Measurements from ENCODE around the gene BAZ2B. TPM values are rescaled to one million over a fixed set of nuclear protein-coding genes. Genes with fewer than 3 reads are reported as not detected.

Gene BAZ2B
- total RNA-seq, 1 donor from 2014 or later: 226 TPM

- Mint-ChIP-seq H3K4me1 (ENCODE audit: low read depth, unreplicated experiment) (no peaks in the 10 kb centered on the region), H3K27me3 (ENCODE audit: unreplicated experiment) (peaks cover 2% of the 10 kb centered on the region), H3K4me3 (ENCODE audit: unreplicated experiment) (no peak overlapping the region), H3K27ac (ENCODE audit: unreplicated experiment) (no peak overlapping the region), H3K9me3 (ENCODE audit: unreplicated experiment) (no peaks in the 10 kb centered on the region), H3K36me3 (ENCODE audit: unreplicated experiment) (no peaks in the 10 kb centered on the region)
- DNase-seq: no peak
- TF ChIP-seq, protein P1, sequence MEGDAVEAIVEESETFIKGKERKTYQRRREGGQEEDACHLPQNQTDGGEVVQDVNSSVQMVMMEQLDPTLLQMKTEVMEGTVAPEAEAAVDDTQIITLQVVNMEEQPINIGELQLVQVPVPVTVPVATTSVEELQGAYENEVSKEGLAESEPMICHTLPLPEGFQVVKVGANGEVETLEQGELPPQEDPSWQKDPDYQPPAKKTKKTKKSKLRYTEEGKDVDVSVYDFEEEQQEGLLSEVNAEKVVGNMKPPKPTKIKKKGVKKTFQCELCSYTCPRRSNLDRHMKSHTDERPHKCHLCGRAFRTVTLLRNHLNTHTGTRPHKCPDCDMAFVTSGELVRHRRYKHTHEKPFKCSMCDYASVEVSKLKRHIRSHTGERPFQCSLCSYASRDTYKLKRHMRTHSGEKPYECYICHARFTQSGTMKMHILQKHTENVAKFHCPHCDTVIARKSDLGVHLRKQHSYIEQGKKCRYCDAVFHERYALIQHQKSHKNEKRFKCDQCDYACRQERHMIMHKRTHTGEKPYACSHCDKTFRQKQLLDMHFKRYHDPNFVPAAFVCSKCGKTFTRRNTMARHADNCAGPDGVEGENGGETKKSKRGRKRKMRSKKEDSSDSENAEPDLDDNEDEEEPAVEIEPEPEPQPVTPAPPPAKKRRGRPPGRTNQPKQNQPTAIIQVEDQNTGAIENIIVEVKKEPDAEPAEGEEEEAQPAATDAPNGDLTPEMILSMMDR (IDR thresholded peaks at IDR 0.05; ENCODE audit: partially characterized antibody, unreplicated experiment): no peak
These were observed 166.2 kb downstream of the BAZ2B start for GRCh38 chr2:159450180-159450579.

GRCh38 chr2:159449504-159450124 lies 166.7 kb downstream of the BAZ2B start:
- peaks cover 2% of the 10 kb centered on the region for H3K27me3 Mint-ChIP-seq (ENCODE audit: unreplicated experiment)
- no peak overlapping the region for H3K27ac Mint-ChIP-seq (ENCODE audit: unreplicated experiment)
- no peaks in the 10 kb centered on the region for H3K36me3 Mint-ChIP-seq (ENCODE audit: unreplicated experiment)
- H3K4me3 Mint-ChIP-seq (ENCODE audit: unreplicated experiment): no peak overlapping the region
- H3K4me1 Mint-ChIP-seq (ENCODE audit: low read depth, unreplicated experiment): no peaks in the 10 kb centered on the region
- no peak for DNase-seq
- no peaks in the 10 kb centered on the region for H3K9me3 Mint-ChIP-seq (ENCODE audit: unreplicated experiment)
- TF ChIP-seq, protein P1 (IDR thresholded peaks at IDR 0.05; ENCODE audit: partially characterized antibody, unreplicated experiment): no peak

DNA sequence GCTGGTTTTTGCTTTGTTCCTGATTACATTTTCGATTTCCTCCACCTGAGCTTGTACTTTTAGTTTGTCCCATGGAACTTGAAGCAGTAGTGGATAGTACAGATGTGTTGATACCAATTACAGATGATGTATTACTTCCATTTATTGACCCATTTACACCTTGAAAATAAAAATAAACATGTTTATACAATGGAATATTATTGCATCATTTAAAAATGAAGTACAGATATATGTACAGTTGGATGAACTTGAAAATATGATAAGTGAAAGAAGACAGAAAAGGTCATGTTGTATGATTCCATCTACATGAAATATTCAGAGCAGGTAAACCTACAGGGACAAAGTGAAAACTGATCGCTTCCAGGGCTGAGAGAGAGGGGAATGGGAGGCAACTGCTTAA lies 169.5 kb downstream of the BAZ2B start:
- H3K4me1 Mint-ChIP-seq (ENCODE audit: low read depth, unreplicated experiment): no peaks in the 10 kb centered on the region
- no peak for DNase-seq
- H3K27ac Mint-ChIP-seq (ENCODE audit: unreplicated experiment): no peak overlapping the region
- H3K36me3 Mint-ChIP-seq (ENCODE audit: unreplicated experiment): peaks cover 5% of the 10 kb centered on the region
- H3K4me3 Mint-ChIP-seq (ENCODE audit: unreplicated experiment): no peak overlapping the region
- H3K27me3 Mint-ChIP-seq (ENCODE audit: unreplicated experiment): peaks cover 2% of the 10 kb centered on the region
- TF ChIP-seq, protein P1 (IDR thresholded peaks at IDR 0.05; ENCODE audit: partially characterized antibody, unreplicated experiment): no peak
- H3K9me3 Mint-ChIP-seq (ENCODE audit: unreplicated experiment): no peaks in the 10 kb centered on the region

DNA sequence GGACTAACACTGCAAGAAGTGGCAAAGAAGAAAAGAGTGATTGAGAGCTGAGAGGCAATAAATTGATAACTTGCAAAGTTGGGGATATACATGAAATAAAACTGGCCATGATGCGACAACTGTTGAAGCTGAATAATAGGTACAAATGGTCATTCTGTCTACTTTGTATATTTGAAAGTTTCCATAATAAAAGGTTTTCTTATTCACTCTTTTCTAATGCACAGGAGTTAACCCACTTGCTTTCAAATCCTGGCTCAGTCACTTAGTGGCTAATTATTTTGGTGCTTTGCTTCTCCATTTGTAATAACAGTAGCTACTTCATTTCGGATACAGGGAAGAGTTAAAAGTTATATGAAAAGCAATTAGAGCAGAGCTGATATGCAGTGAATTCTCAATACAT lies 170.1 kb downstream of the BAZ2B start:
- no peaks in the 10 kb centered on the region for H3K4me1 Mint-ChIP-seq (ENCODE audit: low read depth, unreplicated experiment)
- TF ChIP-seq, protein P1 (IDR thresholded peaks at IDR 0.05; ENCODE audit: partially characterized antibody, unreplicated experiment): no peak

DNA sequence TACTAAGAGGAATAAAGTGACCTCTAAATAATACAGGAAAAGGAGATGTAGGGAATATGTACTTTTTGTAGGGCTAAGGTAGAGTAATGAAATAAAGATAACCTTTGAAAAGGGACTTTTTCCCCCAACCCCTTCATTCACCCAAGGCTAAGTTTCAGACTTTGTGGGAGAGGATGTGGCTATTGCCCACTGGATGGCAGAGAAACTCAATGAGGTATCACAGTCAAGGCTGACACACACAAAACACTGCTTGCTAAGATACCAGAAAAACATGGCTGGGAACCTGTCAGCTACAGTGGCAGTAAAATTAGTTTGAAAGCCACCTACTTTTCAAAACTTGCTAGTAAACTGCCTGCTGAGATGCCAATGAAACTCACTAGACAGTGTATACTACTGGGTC lies 171.0 kb downstream of the BAZ2B start:
- Mint-ChIP-seq H3K4me1 (ENCODE audit: low read depth, unreplicated experiment) (no peaks in the 10 kb centered on the region), H3K4me3 (ENCODE audit: unreplicated experiment) (no peak overlapping the region), H3K36me3 (ENCODE audit: unreplicated experiment) (peaks cover 5% of the 10 kb centered on the region), H3K27me3 (ENCODE audit: unreplicated experiment) (peaks cover 2% of the 10 kb centered on the region), H3K9me3 (ENCODE audit: unreplicated experiment) (no peaks in the 10 kb centered on the region), H3K27ac (ENCODE audit: unreplicated experiment) (no peak overlapping the region)
- TF ChIP-seq, protein P1 (IDR thresholded peaks at IDR 0.05; ENCODE audit: partially characterized antibody, unreplicated experiment): no peak
- DNase-seq: no peak

More for the DNA sequence above, 170.1 kb downstream of the BAZ2B start:
- Mint-ChIP-seq H3K4me3 (ENCODE audit: unreplicated experiment) (no peak overlapping the region), H3K9me3 (ENCODE audit: unreplicated experiment) (no peaks in the 10 kb centered on the region), H3K36me3 (ENCODE audit: unreplicated experiment) (peaks cover 5% of the 10 kb centered on the region), H3K27me3 (ENCODE audit: unreplicated experiment) (peaks cover 2% of the 10 kb centered on the region), H3K27ac (ENCODE audit: unreplicated experiment) (no peak overlapping the region)
- DNase-seq: no peak
